DND-41 (cell line): Measurements from ENCODE around the gene FOXN3.

Source experiments
- CTCF ChIP-seq: IDR thresholded peaks from 2 replicates; pipeline ENCODE4 v1.5.1; 2012; ENCODE audit warnings: borderline replicate concordance, low read length, moderate library complexity, mild to moderate bottlenecking; ENCODE audit not compliant: poor library complexity, severe bottlenecking; ENCODE audit errors: extremely low read depth
- EZH2 ChIP-seq: IDR thresholded peaks from 3 replicates; pipeline ENCODE4 v1.6.1; 2012; ENCODE audit warnings: borderline replicate concordance, low read depth, mild to moderate bottlenecking, moderate library complexity, low read length, inconsistent platforms; ENCODE audit not compliant: severe bottlenecking

- no peak for TF ChIP-seq CTCF
- TF ChIP-seq EZH2 = no peak
These were observed 7.2 kb upstream of the FOXN3 start for GRCh38 chr14:89424241-89424640.
